K562 (cell line): ENCODE measurements around the gene FUT6. TPM values are rescaled to one million over a fixed set of nuclear protein-coding genes. Genes with fewer than 3 reads are reported as not detected.

Source experiments
- CREB3L1 ChIP-seq: fragments of 450-650 bp; IDR thresholded peaks from 2 replicates; pipeline ENCODE4 v1.6.1; 2014; ENCODE audit warnings: low read depth, mild to moderate bottlenecking, moderate library complexity, borderline replicate concordance
- HDAC8 ChIP-seq: fragments of 450-650 bp; IDR thresholded peaks from 2 replicates; pipeline ENCODE4 v1.6.1; 2016; ENCODE audit warnings: mild to moderate bottlenecking, missing genetic modification characterization, moderate library complexity, missing compliant biosample characterization
- KLF16 ChIP-seq: IDR thresholded peaks from 2 replicates; pipeline ENCODE4 v1.6.1; 2016; ENCODE audit warnings: antibody characterized with exemption
- MBD2 ChIP-seq: sonication (generic); IDR thresholded peaks from 2 replicates; pipeline ENCODE4 v1.6.1; 2016; ENCODE audit warnings: low read depth, borderline replicate concordance
- MYBL2 ChIP-seq, 2 experiments: fragments of 450-650 bp in 1 of 2; sonication (generic) in 1 of 2; formaldehyde crosslinking in 1 of 2; IDR thresholded peaks; 2 replicates each; pipeline versions ENCODE4 v1.6.1 to v1.8.1; 2017 to 2022; ENCODE audit warnings: borderline replicate concordance in 1 of 2, inconsistent platforms in 1 of 2, low read depth in 1 of 2, mild to moderate bottlenecking in 1 of 2, missing genetic modification reagents in 1 of 2, moderate library complexity in 1 of 2
- PCBP1 ChIP-seq: fragments of 200-400 bp; formaldehyde crosslinking; IDR thresholded peaks from 2 replicates; pipeline ENCODE4 v1.6.1; 2018; ENCODE audit warnings: mild to moderate bottlenecking, low read depth, low read length; ENCODE audit not compliant: poor library complexity, severe bottlenecking
- PTBP1 ChIP-seq: fragments of 200-400 bp; formaldehyde crosslinking; IDR thresholded peaks from 2 replicates; pipeline ENCODE4 v1.6.1; 2017; ENCODE audit warnings: low read depth, low read length
- RBFOX2 ChIP-seq: fragments of 200-400 bp; formaldehyde crosslinking; IDR thresholded peaks from 2 replicates; pipeline ENCODE4 v1.6.1; 2017; ENCODE audit warnings: low read depth, mild to moderate bottlenecking, low read length, moderate library complexity
- REST ChIP-seq, 2 experiments: fragments of 450-650 bp; formaldehyde crosslinking in 1 of 2; IDR thresholded peaks; 2 replicates each; pipeline versions ENCODE4 v1.4.0 to v1.6.1; 2014 to 2020; ENCODE audit warnings: mild to moderate bottlenecking in 2 of 2, borderline replicate concordance in 1 of 2, low read depth in 1 of 2
- ZBTB49 ChIP-seq: sonication (generic); formaldehyde crosslinking; IDR thresholded peaks from 2 replicates; pipeline ENCODE4 v1.8.0; 2022; ENCODE audit warnings: missing genetic modification reagents, mild to moderate bottlenecking, borderline replicate concordance
- ZNF324 ChIP-seq: fragments of 250-450 bp; sonication (Bioruptor Pico); IDR thresholded peaks from 2 replicates; pipeline ENCODE4 v1.4.0; 2020; ENCODE audit warnings: mild to moderate bottlenecking
- ZNF589 ChIP-seq: fragments of 200-800 bp; sonication (Bioruptor generic); IDR thresholded peaks from 2 replicates; pipeline ENCODE4 v1.6.1; 2016; ENCODE audit warnings: low read depth, missing genetic modification characterization, missing compliant biosample characterization
- polyA plus RNA-seq, 8 experiments: library from polyadenylated mRNA; depleted of rRNA in 4 of 8; stranded (reverse) in 5 of 8; unstranded in 3 of 8; fragments of >200 nt; fragmentation: Nextera tagmentation in 2 of 8; fragmentation: Illumina TruSeq in 1 of 8; extraction: Ambion mirVana in 2 of 8; extraction: Trizol in 1 of 8; gene quantifications; 2 replicates each; pipeline versions ENCODE4 v1.2.1 to v1.2.3, GENCODE V29; 2011 to 2014; ENCODE audit warnings: inconsistent platforms in 1 of 8, missing spikeins in 1 of 8
- total RNA-seq, 7 experiments: library from RNA; depleted of rRNA in 6 of 7; stranded (reverse); fragments of >200 nt in 6 of 7; fragmentation: Illumina TruSeq in 2 of 7; extraction: Trizol in 2 of 7; gene quantifications; 2 replicates each; pipeline versions ENCODE4 v1.2.1 to v1.2.3, GENCODE V29; 2011 to 2021; ENCODE audit warnings: low replicate concordance in 1 of 7

The FUT6 gene
- total and polyA plus RNA-seq, 9 of the 15 experiments (the other 6 are each of a cell fraction or from before 2014, with no cell fraction given) = 0.04 TPM; not detected in 8

- peak; percentile 83 for TF ChIP-seq MBD2
- peak; percentile 93 for TF ChIP-seq CREB3L1
- no peak for TF ChIP-seq KLF16
- TF ChIP-seq ZNF589 = 0 out of 2 replicates have a peak, but pooled peaks have one; percentile 25
- 0 out of 2 replicates have a peak, but pooled peaks have one; percentile 19 for TF ChIP-seq ZBTB49 (CRISPR knock-in tag)
- TF ChIP-seq PCBP1 = peak; percentile 70
- peak; percentile 49; the same call in 1 of the 2 replicates for TF ChIP-seq PTBP1
- no peak for TF ChIP-seq REST (IDR thresholded peaks at IDR 0.05; ENCODE audit: borderline replicate concordance)
- peak; percentile 80 for TF ChIP-seq REST (CRISPR knock-in tag; IDR thresholded peaks at IDR 0.05; ENCODE audit: low read depth)
- TF ChIP-seq HDAC8 (tag) = peak; percentile 93
- 0 out of 2 replicates have a peak, but pooled peaks have one; percentile 33 for TF ChIP-seq ZNF324
- TF ChIP-seq RBFOX2 = peak; percentile 98
- TF ChIP-seq MYBL2 (IDR thresholded peaks at IDR 0.05; ENCODE audit: low read depth) = peak; percentile 94
- TF ChIP-seq MYBL2 (CRISPR knock-in tag; IDR thresholded peaks at IDR 0.05; ENCODE audit: borderline replicate concordance) = no peak
Observed at GRCh38 chr19:5790559-5791520, 48.7 kb downstream of the FUT6 start, which contains the start of gene DUS3L (continued).
